NCI-H748 (cell line): ENCODE results near the gene DPYD.

Experiments
- DNase-seq: peaks from one replicate; lab custom pipeline; 2025; ENCODE audit not compliant: unreplicated experiment; lab: John Stamatoyannopoulos, UW

Gene DPYD

GRCh38 chr1:97844552-97845089 lies 76.2 kb downstream of the DPYD start:
- DNase-seq: no peak

GRCh38 chr1:97841338-97841737 lies 79.5 kb downstream of the DPYD start:
- no peak for DNase-seq

- DNase-seq: no peak
Observed at GRCh38 chr1:97837161-97837560, 83.7 kb downstream of the DPYD start.

GRCh38 chr1:97834899-97835298 lies 85.9 kb downstream of the DPYD start:
- DNase-seq: no peak

GRCh38 chr1:97833881-97834280 lies 87.0 kb downstream of the DPYD start:
- no peak for DNase-seq

- peak; percentile 52 for DNase-seq
Observed at GRCh38 chr1:97832481-97832880, 88.4 kb downstream of the DPYD start.

GRCh38 chr1:97827887-97828286 lies 92.9 kb downstream of the DPYD start:
- peak; percentile 84 for DNase-seq

GRCh38 chr1:97826820-97827219 lies 94.0 kb downstream of the DPYD start:
- peak; percentile 92 for DNase-seq

- DNase-seq: no peak
Observed at GRCh38 chr1:97824624-97825023, 96.2 kb downstream of the DPYD start.

GRCh38 chr1:97824200-97824599 lies 96.6 kb downstream of the DPYD start:
- no peak for DNase-seq

- peak; percentile 43 for DNase-seq
Observed at GRCh38 chr1:97820470-97821188, 100.2 kb downstream of the DPYD start.

GRCh38 chr1:97816927-97817326 lies 103.9 kb downstream of the DPYD start:
- DNase-seq: peak; percentile 31

- DNase-seq: no peak
Observed at GRCh38 chr1:97814804-97815203, 106.0 kb downstream of the DPYD start.

GRCh38 chr1:97814121-97814520 lies 106.7 kb downstream of the DPYD start:
- DNase-seq: no peak

GRCh38 chr1:97812076-97812475 lies 108.8 kb downstream of the DPYD start:
- DNase-seq: no peak

- DNase-seq: peak; percentile 4
Observed at GRCh38 chr1:97806996-97807520, 113.8 kb downstream of the DPYD start.

GRCh38 chr1:97806326-97806725 lies 114.5 kb downstream of the DPYD start:
- no peak for DNase-seq

- DNase-seq: no peak
Observed at GRCh38 chr1:97805093-97805492, 115.7 kb downstream of the DPYD start.

- DNase-seq: no peak
Observed at GRCh38 chr1:97803026-97803425, 117.8 kb downstream of the DPYD start.

- no peak for DNase-seq
Observed at GRCh38 chr1:97802011-97802410, 118.8 kb downstream of the DPYD start.

- DNase-seq: peak; percentile 8
Observed at GRCh38 chr1:97797403-97798183, 123.2 kb downstream of the DPYD start.

GRCh38 chr1:97796711-97797110 lies 124.1 kb downstream of the DPYD start:
- peak; percentile 89 for DNase-seq
